Right lobe of liver (tissue), 6 donors: ENCODE data around the gene ZIC4. TPM values are rescaled to one million over a fixed set of nuclear protein-coding genes. Genes with fewer than 3 reads are reported as not detected.

ENCODE experiments used
- ATAC-seq, 4 donors: fragments of 200-7000 bp; cut with Tn5 transposase; one replicate each; pipeline ENCODE4 v1.9.1; 2020; ENCODE audit warnings: mild to moderate bottlenecking in 4 of 4, moderate library complexity in 4 of 4
- DNase-seq, 3 donors: peaks; one replicate each; pipeline ENCODE4 v3.0.0-alpha.2; 2020
- H3K27ac ChIP-seq, 3 donors: fragments of 200-600 bp; one replicate each; pipeline ENCODE4 v1.8.0; 2022
- H3K27me3 ChIP-seq, 2 donors: fragments of 200-600 bp; one replicate each; pipeline ENCODE4 v1.8.0; 2022
- H3K36me3 ChIP-seq, 4 donors: fragments of 200-600 bp; sonication (generic) in 1 of 4; one replicate each; pipeline versions ENCODE4 v1.5.1 to v1.8.0; 2017 to 2022; ENCODE audit warnings: control low read depth in 1 of 4
- H3K4me1 ChIP-seq, 4 donors: fragments of 200-600 bp; sonication (generic) in 1 of 4; one replicate each; pipeline versions ENCODE4 v1.5.1 to v1.8.0; 2017 to 2022; ENCODE audit warnings: control low read depth in 1 of 4
- H3K4me3 ChIP-seq, 3 donors: fragments of 200-600 bp; one replicate each; pipeline ENCODE4 v1.8.0; 2022
- H3K9me3 ChIP-seq, 4 donors: fragments of 200-600 bp; sonication (generic) in 1 of 4; one replicate each; pipeline versions ENCODE4 v1.5.1 to v1.8.0; 2017 to 2022; ENCODE audit warnings: control low read depth in 1 of 4
- POLR2A ChIP-seq: fragments of 450-650 bp; IDR thresholded peaks from one replicate; pipeline ENCODE4 v1.6.1; 2017; ENCODE audit warnings: antibody characterized with exemption, mild to moderate bottlenecking
- WGBS: methylation state at CpG from one replicate; pipeline ENCODE4 v1.1.6; 2018; ENCODE audit warnings: low coverage, low lambda C conversion rate; ENCODE audit not compliant: insufficient coverage; ENCODE audit errors: missing lambda C conversion rate; 5-methylcytosine and 5-hydroxymethylcytosine counted together
- intact Hi-C, 2 donors: fragments of 100-400 bp; cut with DNase I; formaldehyde crosslinking; loops; one replicate each; pipeline versions ENCODE4 v1.11.2 to v1.14.1; 2022
- total RNA-seq, 6 experiments: library from RNA; depleted of rRNA in 2 of 6; stranded (reverse); fragments of >200 nt in 2 of 6; fragmentation: NEBNext Ultra II Directional in 3 of 6; extraction: Animal tissue kit (Norgen Biotek cat#: 25700) in 3 of 6; gene quantifications; one replicate each; pipeline versions ENCODE4 v1.1.0 to v1.2.4, GENCODE V29; 2016 to 2023
- TF ChIP-seq, protein P1 (sequence below), 4 donors: fragments of 200-600 bp in 3 of 4; fragments of 450-650 bp in 1 of 4; IDR thresholded peaks; one replicate each; pipeline versions ENCODE4 v1.5.1 to v1.8.0; 2016 to 2022; ENCODE audit warnings: antibody characterized with exemption in 4 of 4, mild to moderate bottlenecking in 2 of 4
- donor health status: DM: no; HTN: yes; CAD: no.
- donor health status: DM: no; HTN: no; CAD: no.
- donor health status: DM: no; HTN: no; CAD: no.
- donor health status: DM: no; HTN: yes; CAD: no.
- donor health status: DM: no; HTN: yes; CAD: no.

ZIC4 gene
- total RNA-seq, 6 experiments from 2014 or later = 0.04 to 0.28 (median 0.12) TPM; not detected in 3

DNA sequence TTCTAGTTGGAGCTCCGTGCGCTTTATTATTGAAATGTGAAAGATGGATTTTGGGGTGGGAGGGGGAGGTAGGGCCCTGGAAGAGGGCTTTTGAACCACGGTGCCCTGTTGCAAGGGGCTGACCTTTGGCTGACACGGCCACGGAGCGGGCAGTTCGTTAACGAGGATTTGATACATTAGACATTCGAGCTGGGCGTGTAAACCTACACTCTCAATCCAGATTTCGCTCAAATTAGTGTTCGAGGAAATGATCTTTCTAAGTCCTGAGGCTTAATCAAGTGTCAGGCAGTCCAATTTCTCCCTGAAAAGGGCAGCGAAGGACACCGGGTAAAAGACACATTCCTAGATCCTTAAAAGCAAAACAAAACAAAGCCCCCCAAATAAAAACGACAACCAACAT is 15.9 kb upstream of the ZIC4 start:
- 8% methylated on average over 15 of the region's 15 CpGs for WGBS
- Histone ChIP-seq H3K4me3 (no peak overlapping the region), H3K36me3 (no peaks in the 10 kb centered on the region), H3K27ac (no peak overlapping the region), H3K4me1 (peaks cover 0 to 9% (median 3%) of the 10 kb centered on the region in 4 donors), H3K27me3 (peaks cover 16 to 60% of the 10 kb centered on the region in 2 donors), H3K9me3 (no peaks in the 10 kb centered on the region)
- TF ChIP-seq POLR2A = no peak
- TF ChIP-seq, protein P1, sequence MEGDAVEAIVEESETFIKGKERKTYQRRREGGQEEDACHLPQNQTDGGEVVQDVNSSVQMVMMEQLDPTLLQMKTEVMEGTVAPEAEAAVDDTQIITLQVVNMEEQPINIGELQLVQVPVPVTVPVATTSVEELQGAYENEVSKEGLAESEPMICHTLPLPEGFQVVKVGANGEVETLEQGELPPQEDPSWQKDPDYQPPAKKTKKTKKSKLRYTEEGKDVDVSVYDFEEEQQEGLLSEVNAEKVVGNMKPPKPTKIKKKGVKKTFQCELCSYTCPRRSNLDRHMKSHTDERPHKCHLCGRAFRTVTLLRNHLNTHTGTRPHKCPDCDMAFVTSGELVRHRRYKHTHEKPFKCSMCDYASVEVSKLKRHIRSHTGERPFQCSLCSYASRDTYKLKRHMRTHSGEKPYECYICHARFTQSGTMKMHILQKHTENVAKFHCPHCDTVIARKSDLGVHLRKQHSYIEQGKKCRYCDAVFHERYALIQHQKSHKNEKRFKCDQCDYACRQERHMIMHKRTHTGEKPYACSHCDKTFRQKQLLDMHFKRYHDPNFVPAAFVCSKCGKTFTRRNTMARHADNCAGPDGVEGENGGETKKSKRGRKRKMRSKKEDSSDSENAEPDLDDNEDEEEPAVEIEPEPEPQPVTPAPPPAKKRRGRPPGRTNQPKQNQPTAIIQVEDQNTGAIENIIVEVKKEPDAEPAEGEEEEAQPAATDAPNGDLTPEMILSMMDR (IDR thresholded peaks at IDR 0.05) = no peak
- intact Hi-C loops = no loop called here
- ATAC-seq = no peak
- no peak for DNase-seq

DNA sequence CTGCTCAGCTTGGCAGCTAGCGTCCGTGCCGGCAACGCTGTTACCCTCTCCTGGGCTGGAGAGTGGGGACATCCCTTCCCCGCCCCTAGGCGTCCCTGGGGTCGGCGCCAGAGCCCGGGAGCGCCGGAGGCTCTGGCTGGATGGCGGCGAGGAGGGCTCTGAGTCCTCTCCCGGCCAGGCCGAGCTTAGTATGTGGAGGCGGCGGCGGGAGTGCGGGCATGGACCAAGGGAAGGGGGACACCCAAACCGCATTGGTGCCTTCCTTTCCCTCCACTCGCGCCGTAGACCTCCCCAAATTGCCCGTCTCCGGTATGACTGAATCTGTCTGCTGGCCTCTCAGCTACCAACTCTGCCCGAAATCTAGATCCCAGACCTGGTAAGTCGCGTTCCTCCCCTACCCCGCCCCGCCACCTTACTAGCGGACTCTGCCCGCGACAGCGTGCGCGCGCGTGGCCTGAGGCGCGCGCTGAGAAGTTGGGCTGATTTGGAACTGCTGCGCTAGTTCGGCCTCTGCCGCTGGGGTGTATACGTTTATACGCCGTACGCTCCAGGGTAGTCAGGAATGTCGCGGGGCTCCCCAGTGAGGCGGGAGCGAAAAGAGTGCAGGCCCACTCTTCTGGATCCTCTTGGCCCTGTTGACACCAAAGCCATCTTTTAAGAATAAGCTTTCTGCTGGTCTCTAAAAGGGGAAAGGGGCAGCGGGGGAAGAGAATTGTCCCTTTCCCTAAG is 15.0 kb upstream of the ZIC4 start:
- 8% methylated on average over 10 of the region's 53 CpGs for WGBS
- ATAC-seq = peak in 3 of 4 donors; percentile 26 to 43 (median 29)
- no peak overlapping the region for H3K27ac ChIP-seq
- H3K27me3 ChIP-seq = peaks cover 16 to 60% of the 10 kb centered on the region in 2 donors
- H3K4me3 ChIP-seq = no peak overlapping the region
- intact Hi-C loops = no loop called here
- no peak for TF ChIP-seq POLR2A
- TF ChIP-seq, protein P1 (IDR thresholded peaks at IDR 0.05) = no peak
- H3K36me3 ChIP-seq = no peaks in the 10 kb centered on the region
- H3K9me3 ChIP-seq = no peaks in the 10 kb centered on the region
- no peak for DNase-seq
- H3K4me1 ChIP-seq = peaks cover 0 to 9% (median 3%) of the 10 kb centered on the region in 4 donors

DNA sequence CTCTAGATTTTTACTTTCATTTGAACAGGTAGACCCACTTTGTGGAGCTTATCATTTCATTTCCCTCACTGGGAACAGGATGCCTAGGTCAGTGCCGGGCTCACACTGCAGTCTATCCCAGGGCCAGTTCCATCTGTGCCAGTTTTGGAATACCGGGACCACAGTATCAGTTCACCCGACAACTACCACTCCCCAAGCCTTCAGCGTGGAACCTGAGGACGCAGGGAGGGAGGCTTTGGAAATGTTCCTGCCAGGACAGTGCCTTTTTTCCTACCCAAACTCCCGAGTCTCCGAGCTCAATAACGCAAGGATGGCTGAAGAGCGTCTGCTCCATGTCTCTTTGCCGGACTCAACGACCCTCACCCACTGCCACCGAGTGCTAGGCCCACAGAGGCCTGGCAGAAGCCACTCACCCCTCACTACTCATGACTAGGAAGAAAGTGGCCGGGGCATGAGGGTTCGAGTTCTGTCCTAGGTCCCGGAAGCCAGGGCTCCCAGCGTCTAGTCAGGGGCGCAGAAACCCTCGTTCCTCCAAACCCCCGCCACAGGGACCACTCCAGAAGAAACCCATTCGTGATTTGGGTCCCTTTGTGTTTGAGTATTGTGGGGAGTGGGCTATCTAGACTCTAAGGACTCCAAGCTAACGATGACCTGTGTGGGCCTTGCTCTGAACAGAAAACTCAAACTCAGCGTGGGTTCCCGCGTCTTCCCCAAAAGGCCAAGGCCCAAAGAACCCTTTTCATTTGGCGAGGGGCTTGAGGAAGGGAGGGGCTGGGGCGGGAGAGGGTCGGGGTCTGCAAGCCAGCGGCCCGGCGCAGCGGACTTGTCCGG is 14.2 kb upstream of the ZIC4 start:
- H3K4me1 ChIP-seq = peaks cover 0 to 9% (median 3%) of the 10 kb centered on the region in 4 donors

DNA sequence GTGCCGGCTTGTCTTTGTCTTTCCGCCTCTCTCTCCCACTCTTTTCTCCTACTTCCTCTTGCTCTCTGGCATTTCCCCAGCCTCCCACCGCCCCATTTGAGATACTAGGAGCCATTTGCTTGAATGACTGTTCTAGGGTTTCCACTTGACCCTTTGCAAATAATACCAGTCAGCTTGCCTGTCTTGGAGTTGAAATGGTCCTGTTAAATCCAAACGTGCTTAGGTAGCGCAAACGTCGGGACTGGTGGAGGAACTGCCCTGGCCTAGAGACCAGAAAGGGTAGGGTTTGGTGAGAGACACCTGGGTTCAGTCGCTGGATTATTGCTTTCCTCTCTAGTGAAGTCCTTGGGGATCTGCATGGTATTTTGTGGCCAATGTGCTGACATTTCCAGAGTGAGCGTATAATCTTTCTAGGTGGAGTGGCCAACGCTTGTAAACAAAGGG is 13.5 kb upstream of the ZIC4 start:
- H3K27ac ChIP-seq = no peak overlapping the region
- no peak for DNase-seq
- H3K4me3 ChIP-seq = no peak overlapping the region
- ATAC-seq = no peak
- TF ChIP-seq, protein P1 (IDR thresholded peaks at IDR 0.05) = no peak
- no peak for TF ChIP-seq POLR2A
- H3K9me3 ChIP-seq = no peaks in the 10 kb centered on the region
- H3K27me3 ChIP-seq = peaks cover 16 to 59% of the 10 kb centered on the region in 2 donors
- no peaks in the 10 kb centered on the region for H3K36me3 ChIP-seq
- 12% methylated on average over 8 of the region's 10 CpGs for WGBS
- intact Hi-C loops = no loop called here
- H3K4me1 ChIP-seq = peaks cover 0 to 9% (median 3%) of the 10 kb centered on the region in 4 donors

More for the DNA sequence above, 14.2 kb upstream of the ZIC4 start:
- Histone ChIP-seq H3K27me3 (peaks cover 16 to 58% of the 10 kb centered on the region in 2 donors), H3K4me3 (no peak overlapping the region), H3K9me3 (no peaks in the 10 kb centered on the region), H3K27ac (no peak overlapping the region), H3K36me3 (no peaks in the 10 kb centered on the region)
- TF ChIP-seq, protein P1 (IDR thresholded peaks at IDR 0.05) = no peak
- no peak for TF ChIP-seq POLR2A
- ATAC-seq (no peak), DNase-seq (no peak)
- intact Hi-C loops = no loop called here
- 13% methylated on average over 10 of the region's 32 CpGs for WGBS
